Astrocyte (in vitro differentiated cells and primary cell): ENCODE measurements around the gene ADGRG6.

Source experiments
- EZH2 ChIP-seq: IDR thresholded peaks from 2 replicates; pipeline ENCODE4 v1.6.1; 2012; ENCODE audit warnings: mild to moderate bottlenecking, low read length, inconsistent platforms; ENCODE audit not compliant: insufficient read depth
- TF ChIP-seq, protein P1 (sequence below): IDR thresholded peaks from 2 replicates; pipeline ENCODE4 v1.5.1; 2011; ENCODE audit warnings: low read depth, mild to moderate bottlenecking, inconsistent platforms, low read length, moderate library complexity; ENCODE audit not compliant: insufficient read depth

DNA sequence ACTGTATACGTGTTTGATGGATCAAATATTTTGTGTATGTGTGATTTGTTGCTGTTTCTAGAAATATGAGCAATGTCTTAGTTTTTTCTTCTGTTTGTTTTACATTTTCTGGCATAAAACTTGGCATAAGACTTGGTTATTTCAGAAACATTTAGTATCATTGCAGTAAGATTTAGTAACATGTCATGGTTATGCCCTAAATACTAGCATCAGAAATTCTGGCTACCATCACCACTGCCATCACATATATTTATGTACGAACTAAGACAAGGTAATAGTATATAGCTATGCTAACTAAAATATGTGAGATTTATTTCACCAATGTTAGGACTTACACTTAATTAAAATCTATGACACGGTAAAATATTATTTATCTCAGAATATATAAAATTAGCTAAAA is 10.3 kb upstream of the ADGRG6 start:
- TF ChIP-seq, protein P1, sequence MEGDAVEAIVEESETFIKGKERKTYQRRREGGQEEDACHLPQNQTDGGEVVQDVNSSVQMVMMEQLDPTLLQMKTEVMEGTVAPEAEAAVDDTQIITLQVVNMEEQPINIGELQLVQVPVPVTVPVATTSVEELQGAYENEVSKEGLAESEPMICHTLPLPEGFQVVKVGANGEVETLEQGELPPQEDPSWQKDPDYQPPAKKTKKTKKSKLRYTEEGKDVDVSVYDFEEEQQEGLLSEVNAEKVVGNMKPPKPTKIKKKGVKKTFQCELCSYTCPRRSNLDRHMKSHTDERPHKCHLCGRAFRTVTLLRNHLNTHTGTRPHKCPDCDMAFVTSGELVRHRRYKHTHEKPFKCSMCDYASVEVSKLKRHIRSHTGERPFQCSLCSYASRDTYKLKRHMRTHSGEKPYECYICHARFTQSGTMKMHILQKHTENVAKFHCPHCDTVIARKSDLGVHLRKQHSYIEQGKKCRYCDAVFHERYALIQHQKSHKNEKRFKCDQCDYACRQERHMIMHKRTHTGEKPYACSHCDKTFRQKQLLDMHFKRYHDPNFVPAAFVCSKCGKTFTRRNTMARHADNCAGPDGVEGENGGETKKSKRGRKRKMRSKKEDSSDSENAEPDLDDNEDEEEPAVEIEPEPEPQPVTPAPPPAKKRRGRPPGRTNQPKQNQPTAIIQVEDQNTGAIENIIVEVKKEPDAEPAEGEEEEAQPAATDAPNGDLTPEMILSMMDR, result no peak
- TF ChIP-seq EZH2, result no peak
